Measurements from ENCODE around the gene AMIGO3.
"Not testable (repeated sequence)": the region's sequence is repeated elsewhere in the genome, so short reads cannot be mapped to it uniquely, and the experiment has no call there.

Gene AMIGO3

GRCh38 chr3:49719214-49719884 is at the start of gene AMIGO3:
Gene AMIGO3 (minus strand): TSS chr3:49719684. CDS start chr3:49719465, 219 bp downstream.
- DNase-seq, result peak; percentile 91

GRCh38 chr3:49763981-49764380 is 44.5 kb upstream of the AMIGO3 start:
- DNase-seq, result no peak

- no peak for DNase-seq
These were observed 42.2 kb upstream of the AMIGO3 start for GRCh38 chr3:49761661-49762060.

GRCh38 chr3:49759226-49759625 is 39.7 kb upstream of the AMIGO3 start:
- no peak for DNase-seq

GRCh38 chr3:49757197-49757596 is 37.7 kb upstream of the AMIGO3 start:
- no peak for DNase-seq

GRCh38 chr3:49756036-49756435 is 36.6 kb upstream of the AMIGO3 start:
- no peak for DNase-seq

GRCh38 chr3:49754536-49754935 is 35.1 kb upstream of the AMIGO3 start:
- DNase-seq, result no peak

- DNase-seq, result no peak
These were observed 32.0 kb upstream of the AMIGO3 start for GRCh38 chr3:49751501-49751900.

- DNase-seq, result no peak
These were observed 30.6 kb upstream of the AMIGO3 start for GRCh38 chr3:49750056-49750455.

- DNase-seq, result not testable (repeated sequence)
These were observed 29.4 kb upstream of the AMIGO3 start for GRCh38 chr3:49748874-49749273.

- DNase-seq, result no peak
These were observed 28.5 kb upstream of the AMIGO3 start for GRCh38 chr3:49747792-49748480.

- DNase-seq, result no peak
These were observed 26.5 kb upstream of the AMIGO3 start for GRCh38 chr3:49745986-49746385.

GRCh38 chr3:49740427-49740826 is 20.9 kb upstream of the AMIGO3 start:
- DNase-seq, result no peak

GRCh38 chr3:49738067-49738713 is 18.7 kb upstream of the AMIGO3 start:
- DNase-seq, result no peak

GRCh38 chr3:49734752-49735151 is 15.3 kb upstream of the AMIGO3 start:
- no peak for DNase-seq

GRCh38 chr3:49733551-49733950 is 14.1 kb upstream of the AMIGO3 start:
- no peak for DNase-seq

- no peak for DNase-seq
These were observed 13.1 kb upstream of the AMIGO3 start for GRCh38 chr3:49732597-49732996.

GRCh38 chr3:49729966-49730609 is 10.6 kb upstream of the AMIGO3 start:
- DNase-seq, result no peak

- no peak for DNase-seq
These were observed 8.5 kb upstream of the AMIGO3 start for GRCh38 chr3:49727924-49728361.

- DNase-seq, result no peak
These were observed 7.9 kb upstream of the AMIGO3 start for GRCh38 chr3:49727154-49727923.

GRCh38 chr3:49725906-49726681 is 6.6 kb upstream of the AMIGO3 start:
- no peak for DNase-seq

GRCh38 chr3:49724586-49724985 is 5.1 kb upstream of the AMIGO3 start:
- DNase-seq, result no peak

Measured in NCI-H146 (cell line).